B cell (primary cell): Measurements from ENCODE around the gene CDK9. TPM values are rescaled to one million over a fixed set of nuclear protein-coding genes. Genes with fewer than 3 reads are reported as not detected.
A peak's percentile ranks its signal among the peaks of the same experiment; 100 is the strongest.

Experiments used
- ATAC-seq: fragments of 200-7000 bp; cut with Tn5 transposase; one replicate; pipeline ENCODE4 v1.10.0; 2021; ENCODE audit warnings: low read depth, mild to moderate bottlenecking, moderate number of reproducible peaks, moderate library complexity
- CTCF ChIA-PET: fragments of 350-600 bp; sonication (Branson Sonifier 250); formaldehyde crosslinking; loops from one replicate; lab custom pipeline; 2021; ENCODE audit warnings: antibody characterized with exemption, inconsistent platforms; lab: Charles Lee
- POLR2A ChIA-PET: fragments of 350-600 bp; sonication (Branson Sonifier 250); formaldehyde crosslinking; loops from one replicate; lab custom pipeline; 2021; ENCODE audit warnings: antibody characterized with exemption; lab: Charles Lee
- DNase-seq: peaks from one replicate; pipeline ENCODE4 v3.0.0; 2013
- H2AFZ ChIP-seq: 2 replicates; pipeline ENCODE4 v1.6.1; 2012; ENCODE audit warnings: mild to moderate bottlenecking, low read depth, low read length; ENCODE audit not compliant: insufficient read depth, poor library complexity, severe bottlenecking
- H3K27ac ChIP-seq, 2 donors: 1 replicate in 1 of 2; 2 replicates in 1 of 2; pipeline ENCODE4 v1.5.1; 2012 to 2013; ENCODE audit warnings: low read length in 2 of 2, mild to moderate bottlenecking in 2 of 2, moderate library complexity in 1 of 2
- H3K27me3 ChIP-seq, 4 experiments: fragments of 200-600 bp in 1 of 4; sonication (generic) in 1 of 4; replicated peaks in 1 of 4; 1 replicate in 2 of 4; 2 replicates in 2 of 4; pipeline versions ENCODE4 v1.6.1 to v1.7.0; 2013 to 2016; ENCODE audit warnings: low read length in 3 of 4, mild to moderate bottlenecking in 2 of 4, mixed read lengths in 1 of 4, moderate library complexity in 1 of 4; ENCODE audit not compliant: insufficient read depth in 4 of 4, control insufficient read depth in 3 of 4; ENCODE audit errors: control extremely low read depth in 1 of 4
- H3K36me3 ChIP-seq, 2 experiments: replicated peaks in 1 of 2; 1 replicate in 1 of 2; 2 replicates in 1 of 2; pipeline versions ENCODE4 v1.6.1 to v1.7.1; 2013; ENCODE audit warnings: low read length in 1 of 2; ENCODE audit not compliant: insufficient read depth in 2 of 2, control insufficient read depth in 1 of 2; ENCODE audit errors: control extremely low read depth in 1 of 2, extremely low read depth in 1 of 2
- H3K4me1 ChIP-seq, 2 donors: fragments of 200-600 bp in 1 of 2; sonication (generic) in 1 of 2; 1 replicate in 1 of 2; 2 replicates in 1 of 2; pipeline versions ENCODE4 v1.5.1 to v1.6.1; 2013 to 2017; ENCODE audit warnings: low read length in 2 of 2; ENCODE audit not compliant: control insufficient read depth in 2 of 2, insufficient read depth in 2 of 2
- H3K4me2 ChIP-seq: replicated peaks from 2 replicates; pipeline ENCODE3; 2012; ENCODE audit warnings: mild to moderate bottlenecking, low read depth, low read length; ENCODE audit not compliant: poor library complexity, severe bottlenecking
- H3K4me3 ChIP-seq, 5 experiments: fragments of 200-600 bp in 1 of 5; sonication (generic) in 1 of 5; 1 replicate in 3 of 5; 2 replicates in 2 of 5; pipeline versions ENCODE4 v1.5.1 to v1.7.0; 2011 to 2016; ENCODE audit warnings: low read length in 4 of 5, mild to moderate bottlenecking in 4 of 5, low read depth in 2 of 5, control low read depth in 1 of 5, moderate library complexity in 1 of 5; ENCODE audit not compliant: insufficient read depth in 1 of 5; ENCODE audit errors: control extremely low read depth in 1 of 5, extremely low read depth in 1 of 5
- H3K79me2 ChIP-seq: fragments of 200-600 bp; sonication (generic); one replicate; pipeline ENCODE4 v1.6.0; 2016; ENCODE audit warnings: low read length; ENCODE audit not compliant: control insufficient read depth, insufficient read depth
- H3K9ac ChIP-seq: fragments of 200-600 bp; sonication (generic); 2 replicates; pipeline ENCODE4 v1.6.1; 2017; ENCODE audit warnings: mild to moderate bottlenecking, low read length, moderate library complexity
- H3K9me3 ChIP-seq, 3 donors: one replicate each; pipeline versions ENCODE4 v1.6.1 to v1.7.1; 2013; ENCODE audit warnings: low read length in 2 of 3; ENCODE audit not compliant: control insufficient read depth in 2 of 3, insufficient read depth in 1 of 3; ENCODE audit errors: control extremely low read depth in 1 of 3
- H4K20me1 ChIP-seq: 2 replicates; pipeline ENCODE4 v1.6.0; 2012; ENCODE audit warnings: mild to moderate bottlenecking, low read length; ENCODE audit not compliant: insufficient read depth, control insufficient read depth, poor library complexity, severe bottlenecking
- H3K27ac Mint-ChIP-seq: one replicate; pipeline ENCODE4 v1.8.0; 2021; ENCODE audit warnings: mixed read lengths
- H3K27me3 Mint-ChIP-seq: one replicate; pipeline ENCODE4 v1.8.0; 2021; ENCODE audit warnings: mixed read lengths
- H3K4me1 Mint-ChIP-seq: one replicate; pipeline ENCODE4 v1.8.0; 2021; ENCODE audit warnings: mixed read lengths
- H3K4me3 Mint-ChIP-seq: one replicate; pipeline ENCODE4 v1.8.0; 2021; ENCODE audit warnings: mixed read lengths
- H3K9me3 Mint-ChIP-seq: one replicate; pipeline ENCODE4 v1.8.0; 2022; ENCODE audit warnings: mixed read lengths; ENCODE audit not compliant: insufficient read depth
- CTCF ChIP-seq: fragments of 200-600 bp; IDR thresholded peaks from one replicate; pipeline ENCODE4 v1.8.0; 2022; ENCODE audit warnings: antibody characterized with exemption, mild to moderate bottlenecking
- EZH2 ChIP-seq: IDR thresholded peaks from 2 replicates; pipeline ENCODE4 v1.6.1; 2012; ENCODE audit warnings: borderline replicate concordance, low read depth, mild to moderate bottlenecking, moderate library complexity, low read length; ENCODE audit not compliant: insufficient read depth, poor library complexity, severe bottlenecking
- WGBS: methylation state at CpG from one replicate; pipeline ENCODE4 v1.1.5; 2013; ENCODE audit warnings: missing lambda C conversion rate; ENCODE audit not compliant: insufficient coverage; 5-methylcytosine and 5-hydroxymethylcytosine counted together
- intact Hi-C: fragments of 100-400 bp; cut with micrococcal nuclease; formaldehyde crosslinking; loops from one replicate; pipeline ENCODE4 v1.10.0; 2022
- polyA plus RNA-seq: library from polyadenylated mRNA; depleted of rRNA; stranded (reverse); fragments of >200 nt; gene quantifications from 2 replicates; pipeline ENCODE4 v1.2.3, GENCODE V29; 2012
- total RNA-seq, 2 donors: library from RNA; stranded (reverse); fragments of 120-200 nt in 1 of 2; gene quantifications; 1 replicate in 1 of 2; 2 replicates in 1 of 2; pipeline versions ENCODE4 v1.2.3 to v1.2.4, GENCODE V29; 2013 to 2022

Gene CDK9
- total and polyA plus RNA-seq, 2 donors (not counting 1 experiment from before 2014, with no cell fraction given), result 145 to 176 TPM

GRCh38 chr9:127785023-127785932 is 556 bp upstream of the CDK9 start:
- TF ChIP-seq CTCF (peak; percentile 80), EZH2 (no peak)
- DNase-seq (peak; percentile 95), ATAC-seq (peak; percentile 62)
- H3K4me1 ChIP-seq, result peaks cover 44 to 60% of the 10 kb centered on the region in 2 donors
- H3K27me3 Mint-ChIP-seq, result no peaks in the 10 kb centered on the region
- peak overlapping the region; percentile 76 for H2AFZ ChIP-seq
- WGBS, result under 1% methylated on average over 91 of the region's 123 CpGs
- ChIA-PET POLR2A (interaction anchor here (0.6 to 4.1 kb wide), 16 partner anchors 10 to 334 kb away, joined by 3 to 39 read pairs (median 5); partner anchors contain the start of genes FPGS, LRSAM1, RPL12 and ST6GALNAC4), CTCF (interaction anchor here (0.8 to 5.0 kb wide), 22 partner anchors 10 to 148 kb away, joined by 3 to 47 read pairs (median 5); partner anchors contain the start of gene TOR2A)
- no peaks in the 10 kb centered on the region for H3K9me3 ChIP-seq
- H3K4me3 ChIP-seq, result peak overlapping the region in 4 of 5 experiments; percentile 48 to 99 (median 92)
- H3K9me3 Mint-ChIP-seq, result no peaks in the 10 kb centered on the region
- H3K4me1 Mint-ChIP-seq, result peaks cover 56% of the 10 kb centered on the region
- H3K36me3 ChIP-seq, result peaks cover 0 to 33% of the 10 kb centered on the region in 2 experiments
- H3K27me3 ChIP-seq, result no peaks in the 10 kb centered on the region
- peak overlapping the region; percentile 97 for H3K9ac ChIP-seq
- H3K27ac Mint-ChIP-seq, result peak overlapping the region; percentile 98
- H3K79me2 ChIP-seq, result peaks cover 76% of the 10 kb centered on the region
- peaks cover 44% of the 10 kb centered on the region for H4K20me1 ChIP-seq
- H3K27ac ChIP-seq, result peak overlapping the region; percentile 91 to 95
- H3K4me3 Mint-ChIP-seq, result peak overlapping the region; percentile 90
- peak overlapping the region; percentile 95 for H3K4me2 ChIP-seq
- intact Hi-C loops, result loop anchor here (1.0 to 5.0 kb wide), 6 partner anchors 9 to 282 kb away; partner anchors contain the start of genes NAIF1, SLC25A25, ST6GALNAC4 and TOR2A
